CMK (cell line): ENCODE measurements around the gene FANCM.
"Not testable (repeated sequence)": the region's sequence is repeated elsewhere in the genome, so short reads cannot be mapped to it uniquely, and the experiment has no call there.

ENCODE experiments used
- DNase-seq: peaks from one replicate; pipeline ENCODE4 v3.0.0-alpha.2; 2010; ENCODE audit warnings: low read depth

Gene FANCM

GRCh38 chr14:45135659-45136395 lies at the start of gene FANCM:
Gene FANCM (plus strand): TSS chr14:45135930. CDS start chr14:45136032, 102 bp downstream.
- peak; percentile 73 for DNase-seq

- DNase-seq = no peak
Measured at GRCh38 chr14:45089813-45090212, 45.9 kb upstream of the FANCM start.

- DNase-seq = no peak
Measured at GRCh38 chr14:45091710-45092109, 44.0 kb upstream of the FANCM start.

GRCh38 chr14:45094275-45094674 lies 41.5 kb upstream of the FANCM start:
- no peak for DNase-seq

- no peak for DNase-seq
Measured at GRCh38 chr14:45095143-45095542, 40.6 kb upstream of the FANCM start.

- no peak for DNase-seq
Measured at GRCh38 chr14:45096218-45096617, 39.5 kb upstream of the FANCM start.

- DNase-seq = no peak
Measured at GRCh38 chr14:45103806-45104205, 31.9 kb upstream of the FANCM start.

- no peak for DNase-seq
Measured at GRCh38 chr14:45104561-45104960, 31.2 kb upstream of the FANCM start.

GRCh38 chr14:45112896-45113781 lies 22.6 kb upstream of the FANCM start:
- DNase-seq = no peak

GRCh38 chr14:45114327-45114726 lies 21.4 kb upstream of the FANCM start:
- DNase-seq = no peak

GRCh38 chr14:45118594-45118993 lies 17.1 kb upstream of the FANCM start:
- no peak for DNase-seq

- DNase-seq = no peak
Measured at GRCh38 chr14:45120096-45120495, 15.6 kb upstream of the FANCM start.

GRCh38 chr14:45123271-45123670 lies 12.5 kb upstream of the FANCM start:
- DNase-seq = no peak

GRCh38 chr14:45125754-45126153 lies 10.0 kb upstream of the FANCM start:
- no peak for DNase-seq

- DNase-seq = no peak
Measured at GRCh38 chr14:45128963-45129629, 6.6 kb upstream of the FANCM start.

GRCh38 chr14:45133683-45134050 lies 2.1 kb upstream of the FANCM start:
- DNase-seq = no peak

- peak; percentile 93 for DNase-seq
Measured at GRCh38 chr14:45134051-45134958, 1.4 kb upstream of the FANCM start, which contains the start of gene FKBP3. Gene FKBP3 (minus strand): TSS chr14:45134481. CDS start chr14:45134456, 25 bp downstream.

GRCh38 chr14:45135156-45135555 lies 574 bp upstream of the FANCM start:
- no peak for DNase-seq

GRCh38 chr14:45136399-45136798 lies 669 bp downstream of the FANCM start:
- no peak for DNase-seq

GRCh38 chr14:45140661-45141187 lies 5.0 kb downstream of the FANCM start:
- no peak for DNase-seq

- DNase-seq = not testable (repeated sequence)
Measured at GRCh38 chr14:45142083-45142482, 6.4 kb downstream of the FANCM start.
